ENCODE results near the gene PHLDB1. TPM values are rescaled to one million over a fixed set of nuclear protein-coding genes. Genes with fewer than 3 reads are reported as not detected.
A peak's percentile ranks its signal among the peaks of the same experiment; 100 is the strongest.

Gene PHLDB1
- total RNA-seq (183 and 227 TPM in 2 replicates), polyA plus RNA-seq (99.7 and 109 TPM in 2 replicates), polyA minus RNA-seq (149 and 151 TPM in 2 replicates), Bru-seq, nascent RNA (percentile 73 among the genes with signal in this experiment), BruChase-seq, experiment 1, labeled RNA remaining after a 6-hour chase (percentile 91 among the genes with signal in this experiment), BruChase-seq, experiment 2, labeled RNA remaining after a 2-hour chase (percentile 91 among the genes with signal in this experiment)
- 69.9 and 75.8 TPM in 2 replicates for polyA plus RNA-seq (2011; cell fraction: cytosol; rRNA removed)
- 320 and 340 TPM in 2 replicates for polyA plus RNA-seq (2011; cell fraction: nucleus; rRNA removed)
- 99.4 and 105 TPM in 2 replicates for polyA plus RNA-seq (2012)
- polyA minus RNA-seq (2011; cell fraction: cytosol; rRNA and poly(A)+ RNA removed) = 4.6 TPM
- polyA minus RNA-seq (2011; cell fraction: nucleus; rRNA and poly(A)+ RNA removed) = 155 and 169 TPM in 2 replicates
- long read RNA-seq, full-length matches to known transcripts = 15 of 133 reads
- long read RNA-seq, partial matches to known transcripts = 69 of 133 reads
- long read RNA-seq, other reads (novel, unspliced or antisense) = 49 of 133 reads

DNA sequence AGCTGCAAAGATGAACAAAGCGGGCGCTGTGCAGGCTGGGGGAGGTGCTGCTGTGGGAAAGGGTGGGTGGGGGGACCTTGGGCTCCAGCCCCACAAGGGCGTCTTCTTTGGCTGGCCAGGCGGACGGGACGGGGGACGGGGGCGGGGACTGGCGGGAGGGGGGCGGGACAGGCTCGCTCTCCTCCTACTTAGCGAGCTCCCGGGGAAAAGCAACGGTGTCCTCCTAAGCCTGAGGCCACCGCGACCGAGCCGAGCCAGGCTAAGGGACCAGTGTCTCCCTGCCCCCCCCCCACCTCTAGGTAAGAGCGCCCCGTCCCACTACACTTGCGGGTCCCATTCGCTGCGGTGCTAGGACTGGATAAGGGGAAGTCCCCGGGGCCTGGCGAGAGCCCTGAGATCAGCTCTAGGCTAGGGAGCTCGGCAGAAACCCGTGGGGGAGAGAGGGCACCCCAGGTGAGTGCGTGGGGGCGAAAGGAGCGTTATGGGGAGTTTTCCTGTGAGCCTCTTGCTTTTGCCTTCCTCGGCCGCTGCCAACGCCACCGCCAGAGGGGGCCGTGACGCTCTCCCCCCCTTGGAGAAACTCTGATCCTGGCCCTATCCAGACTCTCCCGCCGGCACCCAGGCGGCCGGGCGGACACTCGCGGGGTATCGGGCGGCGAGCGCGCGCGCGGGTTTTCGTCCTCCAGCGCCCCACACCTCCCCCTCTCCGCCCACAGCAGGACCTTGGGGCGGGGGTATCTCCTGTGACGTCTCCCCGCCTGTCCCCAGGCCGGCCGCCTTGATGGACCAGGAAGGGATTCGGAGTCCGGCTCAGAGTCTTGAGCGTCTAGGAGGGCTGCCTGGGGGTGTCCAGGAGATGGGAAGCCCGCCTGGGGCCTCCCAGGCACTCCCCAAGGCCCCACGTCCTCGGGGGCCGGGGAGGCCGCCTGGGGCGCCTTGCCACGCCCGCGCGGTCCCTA is at the start of gene PHLDB1:
PHLDB1 (plus strand) TSS at position 215 of the 959 bp plus-strand sequence. CDS start 6,222 bp downstream, outside the sequence.
- DNase-seq (ENCODE audit: low read depth, low spot score) (peak; percentile 70), FAIRE-seq (peak; percentile 71)
- Histone ChIP-seq H3K79me2 (ENCODE audit: control insufficient read depth, insufficient read depth, low read length) (peaks cover 28% of the 10 kb centered on the region), H3K9me3 (replicated peaks; ENCODE audit: control insufficient read depth, insufficient read depth, low read length) (no peaks in the 10 kb centered on the region), H3K9me1 (replicated peaks; ENCODE audit: control insufficient read depth, extremely low read depth, insufficient read depth, low read length) (no peaks in the 10 kb centered on the region), H3K4me3 (replicated peaks in 1 of 3; ENCODE audit: insufficient read depth in 1 of 3, low read depth in 1 of 3, low read length in 3 of 3) (peak within 1 kb of the TSS; percentile 68 to 76 (median 71)), H3K27me3 (ENCODE audit: control insufficient read depth in 2 of 2, insufficient read depth in 2 of 2, low read length in 2 of 2) (no peaks in the 10 kb centered on the region), H3K27ac (ENCODE audit: insufficient read depth, low read depth, low read length) (peak within 1 kb of the TSS; percentile 80), H3K9ac (replicated peaks; ENCODE audit: extremely low read depth, insufficient read depth, low read length) (peak within 1 kb of the TSS; percentile 89), H3K36me3 (ENCODE audit: control insufficient read depth in 2 of 2, extremely low read depth in 1 of 2, insufficient read depth in 2 of 2, low read length in 2 of 2) (no peaks in the 10 kb centered on the region), H3K4me1 (ENCODE audit: control insufficient read depth, extremely low read depth, insufficient read depth, low read length) (peaks cover 36% of the 10 kb centered on the region), H3K4me2 (ENCODE audit: insufficient read depth, low read length) (peak within 1 kb of the TSS; percentile 73), H4K20me1 (replicated peaks; ENCODE audit: control insufficient read depth, extremely low read depth, insufficient read depth, low read length) (no peaks in the 10 kb centered on the region), H2AFZ (ENCODE audit: low read depth, low read length) (peak within 1 kb of the TSS; percentile 7)
- intact Hi-C loops (cut with micrococcal nuclease) = loop anchor here (1.0 to 2.0 kb wide), 4 partner anchors 12 to 52 kb away; no protein-coding TSS in a partner anchor
- ChIA-PET POLR2A (interaction anchor here (3.1 to 4.1 kb wide), 2 partner anchors 12 to 14 kb away, joined by 14 to 29 read pairs; no protein-coding TSS in a partner anchor), CTCF (interaction anchor here (0.6 to 9.3 kb wide), 11 partner anchors 13 to 133 kb away, joined by 3 to 138 read pairs (median 7); partner anchors contain the start of gene ARCN1)
- TSS peak; percentile 7 for BruUV-seq (replicated peaks)
- TF ChIP-seq EZH2 (IDR thresholded peaks at IDR 0.05; ENCODE audit: borderline replicate concordance, low read depth, low read length, severe bottlenecking) (no peak), JUN (IDR thresholded peaks at IDR 0.05; ENCODE audit: borderline replicate concordance, insufficient read depth, insufficient read length, low read depth) (no peak), POLR2AphosphoS5 (IDR thresholded peaks at IDR 0.05; ENCODE audit: insufficient read depth, low read depth, low read length) (no peak), POLR2A (IDR thresholded peaks at IDR 0.05; ENCODE audit: low read depth, low read length) (peak; percentile 58)
- TF ChIP-seq, protein P1, sequence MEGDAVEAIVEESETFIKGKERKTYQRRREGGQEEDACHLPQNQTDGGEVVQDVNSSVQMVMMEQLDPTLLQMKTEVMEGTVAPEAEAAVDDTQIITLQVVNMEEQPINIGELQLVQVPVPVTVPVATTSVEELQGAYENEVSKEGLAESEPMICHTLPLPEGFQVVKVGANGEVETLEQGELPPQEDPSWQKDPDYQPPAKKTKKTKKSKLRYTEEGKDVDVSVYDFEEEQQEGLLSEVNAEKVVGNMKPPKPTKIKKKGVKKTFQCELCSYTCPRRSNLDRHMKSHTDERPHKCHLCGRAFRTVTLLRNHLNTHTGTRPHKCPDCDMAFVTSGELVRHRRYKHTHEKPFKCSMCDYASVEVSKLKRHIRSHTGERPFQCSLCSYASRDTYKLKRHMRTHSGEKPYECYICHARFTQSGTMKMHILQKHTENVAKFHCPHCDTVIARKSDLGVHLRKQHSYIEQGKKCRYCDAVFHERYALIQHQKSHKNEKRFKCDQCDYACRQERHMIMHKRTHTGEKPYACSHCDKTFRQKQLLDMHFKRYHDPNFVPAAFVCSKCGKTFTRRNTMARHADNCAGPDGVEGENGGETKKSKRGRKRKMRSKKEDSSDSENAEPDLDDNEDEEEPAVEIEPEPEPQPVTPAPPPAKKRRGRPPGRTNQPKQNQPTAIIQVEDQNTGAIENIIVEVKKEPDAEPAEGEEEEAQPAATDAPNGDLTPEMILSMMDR (IDR thresholded peaks at IDR 0.05; ENCODE audit: extremely low read depth in 1 of 2, insufficient read depth in 1 of 2, low read depth in 1 of 2, low read length in 2 of 2) = peak; percentile 68 to 85
- dilution Hi-C loops (cut with MboI; ENCODE audit: extremely low pct_ligation_motif_present, low sequenced_read_pairs) = no loop called here
